ENCODE measurements around the gene IQCH.

Gene IQCH

GRCh38 chr15:67543348-67543718 lies 288.7 kb downstream of the IQCH start:
- peak; percentile 15 for DNase-seq

- DNase-seq = no peak
Observed at GRCh38 chr15:67544475-67544874, 289.9 kb downstream of the IQCH start.

- DNase-seq = no peak
Observed at GRCh38 chr15:67545864-67546263, 291.3 kb downstream of the IQCH start.

- DNase-seq = no peak
Observed at GRCh38 chr15:67547064-67547463, 292.5 kb downstream of the IQCH start.

- DNase-seq = no peak
Observed at GRCh38 chr15:67547836-67548235, 293.2 kb downstream of the IQCH start.

- DNase-seq = no peak
Observed at GRCh38 chr15:67548236-67548852, 293.8 kb downstream of the IQCH start.

GRCh38 chr15:67548862-67549651 lies 294.5 kb downstream of the IQCH start:
- DNase-seq = peak; percentile 73

GRCh38 chr15:67549736-67550135 lies 295.1 kb downstream of the IQCH start:
- DNase-seq = no peak

- no peak for DNase-seq
Observed at GRCh38 chr15:67550522-67550921, 295.9 kb downstream of the IQCH start.

- no peak for DNase-seq
Observed at GRCh38 chr15:67551207-67551743, 296.7 kb downstream of the IQCH start.
